ENCODE data around the gene C19orf25. TPM values are rescaled to one million over a fixed set of nuclear protein-coding genes. Genes with fewer than 3 reads are reported as not detected.

The C19orf25 gene
- total and polyA plus RNA-seq, 9 of the 15 experiments (the other 6 are each of a cell fraction or from before 2014, with no cell fraction given) = 0.79 to 96.0 (median 36.1) TPM

GRCh38 chr19:1507763-1508506, 28.9 kb upstream of the C19orf25 start (continued):
- TF ChIP-seq POLR2G (IDR thresholded peaks at IDR 0.05; ENCODE audit: low read depth, low read length) (peak; percentile 76), MAX (CRISPR knock-in tag; IDR thresholded peaks at IDR 0.05) (peak; percentile 96), POLR3A (IDR thresholded peaks at IDR 0.05; ENCODE audit: borderline replicate concordance, extremely low read depth, insufficient read depth, insufficient read length) (no peak), KLF10 (CRISPR knock-in tag; IDR thresholded peaks at IDR 0.05) (no peak), SOX6 (IDR thresholded peaks at IDR 0.05) (0 out of 2 replicates have a peak, but pooled peaks have one; percentile 13), RBBP5 (IDR thresholded peaks at IDR 0.05; ENCODE audit: borderline replicate concordance, insufficient read depth, low read length, poor library complexity, severe bottlenecking) (peak; percentile 64), TOE1 (IDR thresholded peaks at IDR 0.05; ENCODE audit: borderline replicate concordance) (peak; percentile 98), TOE1 (CRISPR knock-in tag; IDR thresholded peaks at IDR 0.05; ENCODE audit: borderline replicate concordance, low read depth) (no peak), RBFOX2 (IDR thresholded peaks at IDR 0.05; ENCODE audit: low read depth, low read length) (peak; percentile 73), ZNF354B (CRISPR knock-in tag; IDR thresholded peaks at IDR 0.05) (no peak), ZBTB7A (IDR thresholded peaks at IDR 0.05; ENCODE audit: borderline replicate concordance, control insufficient read depth, low read depth, low read length) (peak; percentile 84), ZNF165 (CRISPR knock-in tag; IDR thresholded peaks at IDR 0.05; ENCODE audit: borderline replicate concordance) (no peak), RB1 (IDR thresholded peaks at IDR 0.05; ENCODE audit: low read depth) (peak; percentile 71; the same call in 1 of the 2 replicates), ZNF12 (CRISPR knock-in tag; IDR thresholded peaks at IDR 0.05) (0 out of 2 replicates have a peak, but pooled peaks have one; percentile 26), ZNF3 (CRISPR knock-in tag; IDR thresholded peaks at IDR 0.05) (no peak), SIN3A (IDR thresholded peaks at IDR 0.05; ENCODE audit: borderline replicate concordance in 2 of 2, control insufficient read depth in 1 of 2, low read depth in 2 of 2, low read length in 2 of 2) (0 out of 4 replicates have a peak, but pooled peaks of 1 of the 2 experiments have one; percentile 76), MBD2 (IDR thresholded peaks at IDR 0.05; ENCODE audit: borderline replicate concordance, low read depth) (peak; percentile 98)
- TF ChIP-seq, protein P1, sequence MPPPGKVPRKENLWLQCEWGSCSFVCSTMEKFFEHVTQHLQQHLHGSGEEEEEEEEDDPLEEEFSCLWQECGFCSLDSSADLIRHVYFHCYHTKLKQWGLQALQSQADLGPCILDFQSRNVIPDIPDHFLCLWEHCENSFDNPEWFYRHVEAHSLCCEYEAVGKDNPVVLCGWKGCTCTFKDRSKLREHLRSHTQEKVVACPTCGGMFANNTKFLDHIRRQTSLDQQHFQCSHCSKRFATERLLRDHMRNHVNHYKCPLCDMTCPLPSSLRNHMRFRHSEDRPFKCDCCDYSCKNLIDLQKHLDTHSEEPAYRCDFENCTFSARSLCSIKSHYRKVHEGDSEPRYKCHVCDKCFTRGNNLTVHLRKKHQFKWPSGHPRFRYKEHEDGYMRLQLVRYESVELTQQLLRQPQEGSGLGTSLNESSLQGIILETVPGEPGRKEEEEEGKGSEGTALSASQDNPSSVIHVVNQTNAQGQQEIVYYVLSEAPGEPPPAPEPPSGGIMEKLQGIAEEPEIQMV (tag; conservative IDR thresholded peaks at IDR 0.05; ENCODE audit: low read depth) = no peak
- TF ChIP-seq, protein P2, sequence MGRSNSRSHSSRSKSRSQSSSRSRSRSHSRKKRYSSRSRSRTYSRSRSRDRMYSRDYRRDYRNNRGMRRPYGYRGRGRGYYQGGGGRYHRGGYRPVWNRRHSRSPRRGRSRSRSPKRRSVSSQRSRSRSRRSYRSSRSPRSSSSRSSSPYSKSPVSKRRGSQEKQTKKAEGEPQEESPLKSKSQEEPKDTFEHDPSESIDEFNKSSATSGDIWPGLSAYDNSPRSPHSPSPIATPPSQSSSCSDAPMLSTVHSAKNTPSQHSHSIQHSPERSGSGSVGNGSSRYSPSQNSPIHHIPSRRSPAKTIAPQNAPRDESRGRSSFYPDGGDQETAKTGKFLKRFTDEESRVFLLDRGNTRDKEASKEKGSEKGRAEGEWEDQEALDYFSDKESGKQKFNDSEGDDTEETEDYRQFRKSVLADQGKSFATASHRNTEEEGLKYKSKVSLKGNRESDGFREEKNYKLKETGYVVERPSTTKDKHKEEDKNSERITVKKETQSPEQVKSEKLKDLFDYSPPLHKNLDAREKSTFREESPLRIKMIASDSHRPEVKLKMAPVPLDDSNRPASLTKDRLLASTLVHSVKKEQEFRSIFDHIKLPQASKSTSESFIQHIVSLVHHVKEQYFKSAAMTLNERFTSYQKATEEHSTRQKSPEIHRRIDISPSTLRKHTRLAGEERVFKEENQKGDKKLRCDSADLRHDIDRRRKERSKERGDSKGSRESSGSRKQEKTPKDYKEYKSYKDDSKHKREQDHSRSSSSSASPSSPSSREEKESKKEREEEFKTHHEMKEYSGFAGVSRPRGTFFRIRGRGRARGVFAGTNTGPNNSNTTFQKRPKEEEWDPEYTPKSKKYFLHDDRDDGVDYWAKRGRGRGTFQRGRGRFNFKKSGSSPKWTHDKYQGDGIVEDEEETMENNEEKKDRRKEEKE (IDR thresholded peaks at IDR 0.05; ENCODE audit: borderline replicate concordance in 1 of 2, control insufficient read depth in 1 of 2, low read depth in 2 of 2, low read length in 1 of 2) = no peak
- TF ChIP-seq, protein P3, sequence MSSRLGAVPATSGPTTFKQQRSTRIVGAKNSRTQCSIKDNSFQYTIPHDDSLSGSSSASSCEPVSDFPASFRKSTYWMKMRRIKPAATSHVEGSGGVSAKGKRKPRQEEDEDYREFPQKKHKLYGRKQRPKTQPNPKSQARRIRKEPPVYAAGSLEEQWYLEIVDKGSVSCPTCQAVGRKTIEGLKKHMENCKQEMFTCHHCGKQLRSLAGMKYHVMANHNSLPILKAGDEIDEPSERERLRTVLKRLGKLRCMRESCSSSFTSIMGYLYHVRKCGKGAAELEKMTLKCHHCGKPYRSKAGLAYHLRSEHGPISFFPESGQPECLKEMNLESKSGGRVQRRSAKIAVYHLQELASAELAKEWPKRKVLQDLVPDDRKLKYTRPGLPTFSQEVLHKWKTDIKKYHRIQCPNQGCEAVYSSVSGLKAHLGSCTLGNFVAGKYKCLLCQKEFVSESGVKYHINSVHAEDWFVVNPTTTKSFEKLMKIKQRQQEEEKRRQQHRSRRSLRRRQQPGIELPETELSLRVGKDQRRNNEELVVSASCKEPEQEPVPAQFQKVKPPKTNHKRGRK (tag; IDR thresholded peaks at IDR 0.05) = no peak

Measured in K562 (cell line).